ENCODE measurements around the gene KDM2B. TPM values are rescaled to one million over a fixed set of nuclear protein-coding genes. Genes with fewer than 3 reads are reported as not detected.
A peak's percentile ranks its signal among the peaks of the same experiment; 100 is the strongest.

KDM2B gene
- total and polyA plus RNA-seq, 2 experiments from 2014 or later = 59.4 to 161 TPM

DNA sequence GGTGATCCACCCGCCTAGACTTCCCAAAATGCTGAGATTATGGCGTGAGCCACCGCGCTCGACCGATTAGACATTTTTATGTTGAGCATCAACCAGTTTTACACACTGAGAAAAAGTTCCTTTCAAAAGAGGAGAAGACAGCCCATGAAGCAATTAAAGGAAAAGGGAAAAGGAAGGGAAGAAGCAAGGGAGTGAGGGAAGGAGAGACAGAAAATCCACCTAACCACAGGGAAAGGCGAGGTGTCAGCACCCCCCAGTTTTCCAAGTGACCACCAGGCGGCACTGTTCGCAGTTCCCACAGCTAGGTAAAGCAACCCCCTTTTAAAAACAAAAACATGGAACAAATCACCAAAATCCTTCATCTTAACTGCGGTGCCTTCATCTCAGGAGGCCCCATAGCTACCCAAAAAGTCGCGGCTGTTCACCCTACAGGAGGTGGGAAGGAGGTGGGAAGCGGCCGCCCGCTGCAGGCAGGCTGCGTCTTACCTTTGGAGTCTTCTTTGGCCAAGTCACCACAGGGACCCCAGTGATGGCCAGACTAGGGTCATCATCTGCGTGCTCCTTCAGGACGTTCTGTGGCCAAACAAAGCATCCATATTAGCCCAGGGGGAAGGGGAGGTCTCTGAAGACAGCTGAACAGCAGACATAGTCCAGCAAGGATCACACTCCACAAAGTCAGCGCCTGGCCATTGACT, 86.6 kb downstream of the KDM2B start:
- H3K4me3 Mint-ChIP-seq = no peak overlapping the region; the same call in 2 of the 3 replicates

DNA sequence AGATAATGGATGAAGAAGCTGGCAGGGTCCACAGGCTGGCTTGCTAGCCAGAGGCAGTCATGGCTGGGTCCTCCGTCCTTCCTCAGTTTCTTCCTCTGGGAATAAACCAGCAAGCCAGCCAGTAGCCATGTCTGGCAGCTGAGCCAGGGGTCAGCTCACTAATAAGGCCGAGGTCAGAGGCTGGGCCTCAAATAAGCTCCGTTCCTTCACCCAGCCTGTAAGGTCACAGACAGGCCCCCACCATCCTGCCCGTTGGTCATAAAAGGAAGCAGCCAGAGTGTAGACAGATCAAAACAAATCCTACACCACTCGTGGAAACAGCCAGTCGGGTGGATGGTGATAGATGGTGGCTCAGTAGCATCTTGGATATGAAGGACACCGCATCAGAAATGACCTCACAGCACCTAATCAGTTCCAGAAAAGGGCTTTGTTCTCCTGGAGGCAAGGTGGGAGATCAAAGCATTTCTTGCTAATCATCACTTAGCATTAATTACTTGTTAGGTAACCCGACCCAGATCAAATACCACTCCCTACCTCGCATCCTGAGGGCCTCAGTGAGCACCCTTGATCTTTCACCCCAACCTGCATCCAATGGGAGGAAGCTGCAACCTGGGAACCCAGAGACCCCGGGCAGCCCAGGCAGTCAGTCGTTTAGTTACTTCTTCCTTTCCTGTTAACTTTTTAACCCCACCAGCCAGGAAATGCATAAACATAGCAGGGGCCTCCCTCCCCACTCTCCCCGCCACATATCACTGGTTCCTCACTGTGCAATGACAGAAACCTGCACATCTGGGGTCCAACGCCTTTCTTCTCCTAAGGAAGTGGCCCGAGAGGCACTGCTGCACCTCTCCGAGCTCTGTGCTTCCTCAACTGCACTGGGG, 90.2 kb downstream of the KDM2B start:
- no peaks in the 10 kb centered on the region for H3K27me3 ChIP-seq (ENCODE audit: insufficient read depth)
- DNase-seq (ENCODE audit: low spot score) (peak; percentile 40), ATAC-seq (no peak; the same call in 2 of the 3 replicates)
- peaks cover 20% of the 10 kb centered on the region for H3K27me3 Mint-ChIP-seq (ENCODE audit: insufficient read depth, low read depth, poor library complexity)
- H3K79me2 ChIP-seq (replicated peaks; ENCODE audit: insufficient read depth) = peaks cover 67% of the 10 kb centered on the region
- H4K20me1 ChIP-seq (replicated peaks; ENCODE audit: insufficient read depth) = peaks cover 35% of the 10 kb centered on the region
- H3K4me3 Mint-ChIP-seq = no peak overlapping the region; the same call in 2 of the 3 replicates
- no peak overlapping the region for H3K4me3 ChIP-seq
- H3K4me1 ChIP-seq (ENCODE audit: insufficient read depth) = peaks cover 11% of the 10 kb centered on the region; the same call in 1 of the 2 replicates
- H3K27ac ChIP-seq (ENCODE audit: low read depth) = 0 out of 2 replicates have a peak overlapping the region, but pooled peaks have one; percentile 59
- H3K36me3 Mint-ChIP-seq (ENCODE audit: low read depth) = peaks cover 54% of the 10 kb centered on the region
- peaks cover 21% of the 10 kb centered on the region for H3K4me1 Mint-ChIP-seq
- H3K36me3 ChIP-seq (ENCODE audit: insufficient read depth) = peaks cover 33% of the 10 kb centered on the region
- H3K4me2 ChIP-seq = no peak overlapping the region
- peaks cover 14% of the 10 kb centered on the region for H3F3A ChIP-seq (replicated peaks; ENCODE audit: low read depth)
- no peaks in the 10 kb centered on the region for H3K9me2 ChIP-seq (ENCODE audit: insufficient read depth)
- no peaks in the 10 kb centered on the region for H3K9me3 Mint-ChIP-seq
- peak overlapping the region; percentile 84 for H3K27ac Mint-ChIP-seq
- no peak for TF ChIP-seq ZNF462 (CRISPR knock-in tag; IDR thresholded peaks at IDR 0.05)
- TF ChIP-seq EZH2 (IDR thresholded peaks at IDR 0.05; ENCODE audit: low read depth, unreplicated experiment) = no peak
- 0 out of 2 replicates have a peak, but pooled peaks have one; percentile 10 for TF ChIP-seq POLR2AphosphoS5 (IDR thresholded peaks at IDR 0.05; ENCODE audit: low read depth)
- H2AFZ ChIP-seq = no peak overlapping the region

More for the DNA sequence above, 86.6 kb downstream of the KDM2B start:
- H2AFZ ChIP-seq = no peak overlapping the region
- DNase-seq (ENCODE audit: low spot score) (peak; percentile 78), ATAC-seq (peak; percentile 85)
- H3K27ac ChIP-seq (ENCODE audit: low read depth) = peak overlapping the region; percentile 82
- H3K4me1 Mint-ChIP-seq = peaks cover 17% of the 10 kb centered on the region
- TF ChIP-seq STAT1 (IDR thresholded peaks at IDR 0.05; ENCODE audit: unreplicated experiment) = no peak
- TF ChIP-seq CTCF (conservative IDR thresholded peaks at IDR 0.05; ENCODE audit: low read depth in 2 of 2) = peak; percentile 90 to 92
- H3K4me3 ChIP-seq = no peak overlapping the region
- H3K9me3 Mint-ChIP-seq = no peaks in the 10 kb centered on the region
- H3K27ac Mint-ChIP-seq = 0 out of 2 replicates have a peak overlapping the region, but pooled peaks have one; percentile 12
- H3K36me3 Mint-ChIP-seq (ENCODE audit: low read depth) = peaks cover 64% of the 10 kb centered on the region
- H3K9me2 ChIP-seq (ENCODE audit: insufficient read depth) = no peaks in the 10 kb centered on the region
- peaks cover 13% of the 10 kb centered on the region for H3K27me3 Mint-ChIP-seq (ENCODE audit: insufficient read depth, low read depth, poor library complexity)
- peaks cover 21% of the 10 kb centered on the region for H3K36me3 ChIP-seq (ENCODE audit: insufficient read depth)
- peaks cover 53% of the 10 kb centered on the region for H3K79me2 ChIP-seq (replicated peaks; ENCODE audit: insufficient read depth)
- H4K20me1 ChIP-seq (replicated peaks; ENCODE audit: insufficient read depth) = peaks cover 30% of the 10 kb centered on the region
- peaks cover 18% of the 10 kb centered on the region for H3F3A ChIP-seq (replicated peaks; ENCODE audit: low read depth)
- H3K27me3 ChIP-seq (ENCODE audit: insufficient read depth) = no peaks in the 10 kb centered on the region
- peaks cover 11% of the 10 kb centered on the region; the same call in 1 of the 2 replicates for H3K4me1 ChIP-seq (ENCODE audit: insufficient read depth)
- H3K4me2 ChIP-seq = no peak overlapping the region

Measured in GM23338 (cell line).